ENCODE results near the gene TEX35.

The TEX35 gene

GRCh38 chr1:178536329-178536728, 23.4 kb downstream of the TEX35 start:
- TF ChIP-seq CTCF (IDR thresholded peaks at IDR 0.05; ENCODE audit: control insufficient read depth, insufficient read depth, low read depth, low read length, missing control alignments), result no peak
- no peak for DNase-seq (ENCODE audit: low read depth)

GRCh38 chr1:178536844-178537371, 24.0 kb downstream of the TEX35 start:
- peak; percentile 97 for DNase-seq (ENCODE audit: low read depth)
- H3K4me3 ChIP-seq (ENCODE audit: control insufficient read depth, low read depth, low read length), result no peak overlapping the region
- TF ChIP-seq CTCF (IDR thresholded peaks at IDR 0.05; ENCODE audit: control insufficient read depth, insufficient read depth, low read depth, low read length, missing control alignments), result no peak

More at GRCh38 chr1:178536329-178536728, 23.4 kb downstream of the TEX35 start:
- no peak overlapping the region for H3K4me3 ChIP-seq (ENCODE audit: control insufficient read depth, low read depth, low read length)

GRCh38 chr1:178537382-178538090, 24.6 kb downstream of the TEX35 start:
- no peak for DNase-seq (ENCODE audit: low read depth)
- H3K4me3 ChIP-seq (ENCODE audit: control insufficient read depth, low read depth, low read length), result no peak overlapping the region
- TF ChIP-seq CTCF (IDR thresholded peaks at IDR 0.05; ENCODE audit: control insufficient read depth, insufficient read depth, low read depth, low read length, missing control alignments), result no peak

GRCh38 chr1:178538192-178538916, 25.4 kb downstream of the TEX35 start:
- H3K4me3 ChIP-seq (ENCODE audit: control insufficient read depth, low read depth, low read length), result no peak overlapping the region
- TF ChIP-seq CTCF (IDR thresholded peaks at IDR 0.05; ENCODE audit: control insufficient read depth, insufficient read depth, low read depth, low read length, missing control alignments), result no peak
- DNase-seq (ENCODE audit: low read depth), result no peak

- DNase-seq (ENCODE audit: low read depth), result no peak
- TF ChIP-seq CTCF (IDR thresholded peaks at IDR 0.05; ENCODE audit: control insufficient read depth, insufficient read depth, low read depth, low read length, missing control alignments), result no peak
- no peak overlapping the region for H3K4me3 ChIP-seq (ENCODE audit: control insufficient read depth, low read depth, low read length)
These were observed 26.4 kb downstream of the TEX35 start for GRCh38 chr1:178539291-178539690.

- TF ChIP-seq CTCF (IDR thresholded peaks at IDR 0.05; ENCODE audit: control insufficient read depth, insufficient read depth, low read depth, low read length, missing control alignments), result no peak
- no peak for DNase-seq (ENCODE audit: low read depth)
- H3K4me3 ChIP-seq (ENCODE audit: control insufficient read depth, low read depth, low read length), result no peak overlapping the region
These were observed 27.3 kb downstream of the TEX35 start for GRCh38 chr1:178540204-178540603.
